GM19372 (cell line): ENCODE data around the gene ADAM22.
A peak's percentile ranks its signal among the peaks of the same experiment; 100 is the strongest.

Source experiments
- ATAC-seq: cut with Tn5 transposase; IDR thresholded peaks from one replicate; pipeline ENCODE4 v1.9.1; 2021; ENCODE audit warnings: mild to moderate bottlenecking, low read depth, moderate library complexity; ENCODE audit not compliant: unreplicated experiment

ADAM22 gene

GRCh38 chr7:88037050-88037449 is 103.0 kb downstream of the ADAM22 start:
- ATAC-seq: no peak

- no peak for ATAC-seq
Measured at GRCh38 chr7:88040694-88041093, 106.6 kb downstream of the ADAM22 start.

- ATAC-seq: no peak
Measured at GRCh38 chr7:88041583-88041982, 107.5 kb downstream of the ADAM22 start.

GRCh38 chr7:88042157-88042556 is 108.1 kb downstream of the ADAM22 start:
- no peak for ATAC-seq

GRCh38 chr7:88042803-88043202 is 108.8 kb downstream of the ADAM22 start:
- ATAC-seq: no peak

- ATAC-seq: no peak
Measured at GRCh38 chr7:88044069-88044468, 110.0 kb downstream of the ADAM22 start.

- no peak for ATAC-seq
Measured at GRCh38 chr7:88046839-88047573, 113.0 kb downstream of the ADAM22 start.

GRCh38 chr7:88057655-88058054 is 123.6 kb downstream of the ADAM22 start:
- ATAC-seq: no peak

- no peak for ATAC-seq
Measured at GRCh38 chr7:88062238-88062637, 128.2 kb downstream of the ADAM22 start.

GRCh38 chr7:88069093-88069492 is 135.0 kb downstream of the ADAM22 start:
- no peak for ATAC-seq

GRCh38 chr7:88071994-88072714 is 138.1 kb downstream of the ADAM22 start:
- ATAC-seq: peak; percentile 79

GRCh38 chr7:88072715-88073055 is 138.6 kb downstream of the ADAM22 start:
- ATAC-seq: peak; percentile 26

- no peak for ATAC-seq
Measured at GRCh38 chr7:88073626-88074025, 139.6 kb downstream of the ADAM22 start.

GRCh38 chr7:88075216-88075615 is 141.2 kb downstream of the ADAM22 start:
- no peak for ATAC-seq

GRCh38 chr7:88083883-88084282 is 149.8 kb downstream of the ADAM22 start:
- ATAC-seq: no peak

- no peak for ATAC-seq
Measured at GRCh38 chr7:88089561-88089960, 155.5 kb downstream of the ADAM22 start.

GRCh38 chr7:88090240-88090639 is 156.2 kb downstream of the ADAM22 start:
- no peak for ATAC-seq

GRCh38 chr7:88090671-88091070 is 156.6 kb downstream of the ADAM22 start:
- ATAC-seq: peak; percentile 66

- ATAC-seq: no peak
Measured at GRCh38 chr7:88091988-88092675, 158.1 kb downstream of the ADAM22 start.

GRCh38 chr7:88092676-88092999 is 158.6 kb downstream of the ADAM22 start:
- no peak for ATAC-seq

GRCh38 chr7:88101769-88102168 is 167.7 kb downstream of the ADAM22 start:
- no peak for ATAC-seq

GRCh38 chr7:88102675-88103074 is 168.6 kb downstream of the ADAM22 start:
- no peak for ATAC-seq
